ENCODE results near the gene EFHD1.
"Not testable (repeated sequence)": the region's sequence is repeated elsewhere in the genome, so short reads cannot be mapped to it uniquely, and the experiment has no call there.

The EFHD1 gene

DNA sequence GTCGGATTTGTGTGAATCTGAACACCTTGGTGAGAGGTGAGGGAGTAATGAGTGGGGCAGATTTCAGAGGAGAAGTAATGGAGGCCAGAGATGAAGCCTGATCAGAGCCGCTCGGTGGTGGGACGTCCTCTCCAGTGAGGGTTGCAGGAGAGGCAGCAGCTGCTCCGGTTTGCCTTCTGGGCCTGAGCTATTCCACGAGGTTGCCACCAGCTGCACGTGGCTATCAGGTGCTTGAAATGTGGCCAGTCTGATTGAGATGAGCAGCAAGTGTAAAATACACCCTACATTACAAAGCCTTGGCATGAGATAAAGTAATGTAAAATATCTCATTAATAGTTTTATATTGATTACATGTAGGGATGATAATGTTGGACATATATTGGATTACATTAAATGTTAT, 10.8 kb upstream of the EFHD1 start:
- DNase-seq = no peak

DNA sequence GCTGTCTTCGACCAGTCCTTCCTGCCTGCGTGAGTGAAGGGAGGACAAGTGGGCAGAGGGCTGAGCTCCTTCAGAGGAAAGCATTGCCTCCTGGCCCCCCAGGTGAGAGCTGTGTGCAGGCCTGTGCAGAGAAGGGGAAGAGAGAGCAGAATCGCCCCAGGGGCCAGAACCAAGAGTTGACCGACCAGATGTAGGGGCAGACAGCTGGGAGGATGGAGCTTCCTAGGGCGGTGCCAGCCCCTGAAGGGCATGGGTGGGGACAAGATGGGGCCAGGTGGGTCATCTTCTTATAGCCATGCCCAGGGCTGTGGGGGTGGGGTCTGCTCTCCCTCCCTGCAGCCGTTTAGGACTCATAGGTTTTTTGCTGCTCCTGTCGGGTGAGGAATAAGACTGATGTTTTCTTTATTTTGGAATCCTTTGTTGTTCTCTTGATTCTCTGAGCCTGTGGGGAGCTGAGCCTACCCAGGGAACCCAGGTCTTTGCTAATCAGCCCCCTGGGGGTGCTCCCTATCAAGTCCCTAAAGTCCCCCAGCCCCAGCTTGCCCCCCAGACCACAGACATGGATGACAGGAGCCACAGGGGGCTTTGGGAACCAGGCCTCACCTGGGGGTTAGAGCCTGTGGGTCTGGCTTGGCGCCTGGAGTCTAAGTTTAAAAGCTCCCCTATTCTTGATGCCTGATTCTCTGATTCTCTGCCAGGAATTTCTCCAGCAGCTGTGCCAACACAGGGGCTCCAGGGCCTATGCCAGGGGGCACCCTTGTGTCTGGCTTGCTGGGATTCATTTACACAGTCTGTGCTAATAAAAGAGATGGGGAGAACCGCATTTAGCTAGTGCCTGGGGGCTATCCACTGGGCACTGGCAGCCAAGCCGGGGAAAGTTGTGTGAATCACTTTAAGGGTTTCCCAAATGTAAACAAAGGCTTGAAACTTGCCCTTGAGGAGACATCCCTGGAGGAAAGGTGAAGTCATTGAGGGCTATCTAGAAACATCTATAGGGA, 9.3 kb upstream of the EFHD1 start:
- DNase-seq = no peak

DNA sequence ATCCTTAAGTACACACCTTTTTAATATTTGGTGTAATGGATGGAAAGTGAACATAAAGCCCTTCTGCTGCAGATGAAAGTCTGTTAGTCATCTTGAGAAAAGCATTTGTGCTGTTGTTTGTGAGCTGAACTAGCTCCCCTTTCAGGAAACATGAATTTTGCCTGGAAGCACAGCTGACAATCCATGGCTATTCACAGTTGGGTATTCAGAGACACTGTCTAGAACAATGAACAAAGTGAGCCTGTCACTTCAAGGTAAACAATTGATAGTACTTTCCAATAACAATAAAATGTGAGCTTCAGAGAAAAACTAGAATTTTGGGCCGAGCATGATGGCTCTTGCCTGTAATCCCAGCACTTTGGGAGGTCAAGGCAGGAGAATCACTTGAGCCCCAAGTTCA, 6.8 kb upstream of the EFHD1 start:
- DNase-seq = no peak

DNA sequence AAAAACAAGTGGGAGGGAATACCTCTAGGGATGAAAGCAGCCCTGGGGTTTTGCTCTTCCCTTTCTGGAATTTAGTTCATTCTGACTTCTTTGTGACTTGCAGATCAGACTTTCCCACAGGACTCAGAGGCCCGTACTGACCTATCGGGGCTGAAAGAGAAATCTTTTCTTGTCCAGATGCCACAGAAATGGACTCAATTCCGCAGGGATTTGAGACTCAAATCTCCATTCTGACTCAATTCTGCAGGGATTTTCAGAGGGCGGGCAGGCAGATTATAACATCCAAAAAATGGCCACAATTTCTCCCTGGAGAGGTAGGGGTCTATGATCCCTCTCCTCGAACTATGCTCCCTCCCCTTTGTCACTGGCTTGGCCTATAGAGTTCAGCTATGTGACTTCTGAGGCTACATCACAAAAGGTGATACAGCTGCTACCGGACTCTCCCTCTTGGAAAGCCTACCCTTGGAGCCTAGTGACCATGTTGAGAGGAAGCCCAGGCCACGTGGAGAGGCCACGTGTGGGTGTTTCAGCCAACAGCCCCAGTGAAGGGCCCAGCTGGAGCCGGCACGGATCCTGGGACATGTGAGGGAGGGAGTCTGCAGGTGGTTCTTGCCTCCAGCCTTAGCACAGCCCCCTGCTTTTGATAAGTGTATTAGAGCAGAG, 4.8 kb upstream of the EFHD1 start:
- no peak for DNase-seq

GRCh38 chr2:232629129-232629475, 4.3 kb upstream of the EFHD1 start:
- DNase-seq = no peak

- no peak for DNase-seq
These were observed 1.0 kb upstream of the EFHD1 start for GRCh38 chr2:232632229-232632903.

DNA sequence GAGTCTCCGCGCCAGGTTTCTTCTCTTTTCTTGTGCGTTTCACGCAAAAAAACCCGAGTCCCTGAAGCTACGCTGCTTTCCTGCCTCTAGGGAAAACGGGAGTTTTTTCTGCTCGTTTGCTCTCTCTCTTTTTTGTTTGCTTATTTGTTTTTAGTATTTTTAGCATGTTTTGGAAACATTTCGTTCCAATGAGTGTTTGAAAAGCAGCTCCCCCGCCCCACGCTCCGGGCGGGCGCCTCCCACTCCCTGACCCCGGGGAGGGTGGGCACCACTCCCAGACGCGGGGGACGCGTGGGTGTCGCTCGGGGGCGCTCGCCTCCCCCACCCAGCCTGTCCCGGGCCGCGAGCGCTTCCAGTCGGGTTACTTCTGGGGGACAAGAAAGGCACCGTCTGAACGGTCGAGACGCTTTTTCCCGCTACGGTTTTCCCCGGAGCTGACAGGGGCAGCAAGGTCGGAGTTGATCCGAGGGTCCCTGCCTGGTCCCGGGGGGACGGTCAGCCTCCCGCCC, 446 bp upstream of the EFHD1 start:
- no peak for DNase-seq

DNA sequence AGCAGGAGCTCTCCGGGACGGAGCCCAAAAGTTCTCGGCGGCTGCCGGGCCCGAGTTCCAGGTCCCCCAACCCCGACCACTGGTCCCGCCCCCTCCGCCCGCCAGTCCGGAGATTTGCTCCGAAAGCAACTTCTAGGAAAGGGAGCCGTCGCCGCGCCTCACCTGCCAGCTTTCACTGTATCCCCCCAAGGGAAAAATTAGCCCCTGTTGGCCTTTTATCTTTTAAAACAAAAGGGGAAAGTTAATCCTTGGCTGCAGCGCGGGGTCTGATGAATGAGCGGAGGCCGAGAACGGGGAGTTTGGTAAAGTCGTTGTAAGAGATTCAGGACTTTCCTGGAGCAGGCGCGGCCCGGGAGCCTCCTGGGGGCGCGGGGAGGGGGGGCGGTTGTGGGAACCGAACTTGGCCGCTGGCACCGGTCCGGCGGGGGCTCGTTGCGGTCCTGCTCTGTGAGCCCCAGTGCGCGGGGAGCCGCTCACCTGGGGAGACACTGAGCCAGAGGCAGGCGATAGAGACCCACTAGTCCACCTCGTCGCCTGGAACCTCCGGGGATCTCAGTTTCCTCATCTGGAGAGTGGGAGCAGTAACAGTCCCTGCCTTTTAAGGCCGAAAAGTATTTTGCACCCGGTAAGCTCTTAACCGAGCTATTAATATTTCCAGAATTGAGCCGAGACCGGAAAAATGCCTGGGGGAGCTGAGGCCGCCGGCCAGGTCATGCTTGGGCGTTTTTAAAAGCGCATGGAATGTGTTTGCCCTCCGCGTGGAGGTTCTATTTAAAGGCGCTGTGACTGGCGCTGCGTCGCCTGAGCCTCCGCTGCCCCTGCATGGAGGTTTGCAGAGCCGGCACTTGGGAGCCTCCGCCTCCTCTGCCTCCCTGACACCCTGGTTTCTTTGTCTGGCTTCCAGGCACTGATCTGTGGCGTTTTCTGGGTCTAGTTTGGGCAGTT, 1.1 kb downstream of the EFHD1 start:
- no peak for DNase-seq

DNA sequence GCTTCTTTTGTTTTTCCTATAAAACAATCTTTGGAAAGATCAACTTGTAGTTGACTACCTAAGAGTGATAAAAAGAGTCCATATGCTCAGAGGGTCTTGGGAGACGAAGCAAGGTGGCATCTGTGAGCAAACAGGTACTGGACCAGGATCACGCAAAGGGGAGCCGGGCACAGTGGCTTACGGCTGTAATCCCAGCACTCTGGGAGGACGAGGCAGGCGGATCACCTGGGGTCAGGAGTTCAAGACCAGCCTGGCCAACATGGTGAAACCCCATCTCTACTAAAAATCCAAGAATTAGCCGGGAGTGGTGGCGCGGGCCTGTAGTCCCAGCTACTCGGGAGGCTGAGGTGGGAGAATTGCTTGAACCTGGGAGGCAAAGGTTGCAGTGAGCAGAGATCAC, 2.0 kb downstream of the EFHD1 start:
- not testable (repeated sequence) for DNase-seq

DNA sequence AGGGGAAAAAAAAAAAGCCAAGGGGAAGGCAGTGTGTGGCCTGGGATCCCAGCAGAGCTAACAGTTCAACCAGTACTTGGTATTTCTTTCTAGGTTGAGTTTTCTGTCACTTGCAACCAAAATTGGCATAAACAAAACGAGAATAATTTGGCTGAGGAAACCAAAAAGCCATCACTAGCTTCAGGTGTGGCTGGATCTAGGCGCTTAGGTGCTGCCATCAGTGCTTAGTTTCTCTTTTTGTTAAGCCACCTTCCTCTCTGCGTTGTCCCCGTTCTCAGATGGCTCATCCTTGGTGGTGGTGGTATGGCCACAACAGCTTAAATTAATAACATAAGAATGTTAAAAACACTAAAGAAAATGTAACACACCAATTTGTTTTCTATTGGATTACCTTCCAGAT, 2.4 kb downstream of the EFHD1 start:
- no peak for DNase-seq

- DNase-seq = no peak
These were observed 3.5 kb downstream of the EFHD1 start for GRCh38 chr2:232636788-232637420.

DNA sequence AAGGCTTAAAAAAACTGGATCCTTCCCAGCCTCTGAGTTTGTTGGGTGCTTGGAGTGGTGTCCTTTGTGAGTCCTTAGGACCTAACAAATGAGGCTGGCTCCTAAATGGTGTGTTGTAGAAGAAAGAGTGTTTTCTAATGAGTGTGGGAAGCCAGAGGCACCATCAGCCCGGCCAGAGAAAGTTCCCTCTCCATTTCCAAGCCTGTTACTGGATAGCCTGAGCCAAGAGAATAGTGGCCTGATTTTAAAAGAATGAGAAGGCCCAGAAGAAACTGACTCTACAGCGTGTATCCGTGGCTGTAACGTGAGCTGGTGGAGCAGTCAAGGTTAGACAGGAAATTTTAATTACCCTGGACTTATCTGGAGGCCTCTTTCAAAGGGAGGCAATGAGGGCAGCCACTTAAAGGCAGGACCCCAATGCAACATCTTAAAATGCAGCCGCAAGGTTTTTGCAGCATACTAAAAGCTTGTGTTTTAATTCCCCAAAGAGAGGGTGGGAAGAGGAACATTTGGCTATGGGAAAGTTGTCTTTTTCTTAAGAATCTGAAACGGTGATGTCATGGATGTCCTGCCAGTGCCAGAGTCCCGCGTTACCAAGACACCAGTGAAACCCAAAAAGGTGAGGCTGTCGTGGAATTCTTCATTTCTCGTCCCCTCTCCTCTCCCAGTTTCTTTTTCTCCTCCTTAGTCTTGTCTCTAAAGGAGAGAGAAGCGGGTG, 4.6 kb downstream of the EFHD1 start:
- no peak for DNase-seq

DNA sequence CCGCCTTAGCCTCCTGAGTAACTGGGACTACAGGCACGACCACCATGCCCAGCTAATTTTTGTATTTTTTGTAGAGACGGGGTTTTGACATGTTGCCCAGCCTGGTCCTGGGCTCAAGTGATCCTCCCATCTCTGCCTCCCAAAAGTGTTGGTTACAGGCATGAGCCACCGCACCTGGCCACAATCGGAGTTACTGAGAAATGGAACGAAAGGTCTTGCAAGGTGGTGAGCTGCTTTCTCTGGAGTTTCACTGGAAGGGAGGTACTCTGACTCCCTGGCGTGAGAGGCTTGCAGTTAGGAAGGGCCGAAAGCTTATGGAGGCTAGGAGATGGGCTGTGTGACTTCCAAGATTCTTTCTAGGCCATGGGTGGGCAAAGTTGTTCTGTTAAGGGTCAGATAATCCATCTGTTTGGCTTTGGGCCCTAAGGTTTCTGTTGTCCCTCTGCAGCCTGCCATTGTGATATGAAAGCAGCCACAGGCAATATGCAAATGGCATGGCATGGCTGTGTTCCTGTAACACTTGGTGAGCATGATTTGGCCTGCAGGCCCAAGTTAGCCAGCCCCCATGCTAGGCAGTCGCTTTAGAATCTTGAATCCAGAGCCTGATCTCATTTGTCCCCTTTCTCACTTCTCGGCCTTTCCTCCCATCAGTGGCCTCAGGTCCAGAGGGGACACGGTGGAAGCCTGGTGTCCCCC, 7.9 kb downstream of the EFHD1 start:
- DNase-seq = no peak

GRCh38 chr2:232643147-232643425, 9.7 kb downstream of the EFHD1 start:
- DNase-seq = no peak

DNA sequence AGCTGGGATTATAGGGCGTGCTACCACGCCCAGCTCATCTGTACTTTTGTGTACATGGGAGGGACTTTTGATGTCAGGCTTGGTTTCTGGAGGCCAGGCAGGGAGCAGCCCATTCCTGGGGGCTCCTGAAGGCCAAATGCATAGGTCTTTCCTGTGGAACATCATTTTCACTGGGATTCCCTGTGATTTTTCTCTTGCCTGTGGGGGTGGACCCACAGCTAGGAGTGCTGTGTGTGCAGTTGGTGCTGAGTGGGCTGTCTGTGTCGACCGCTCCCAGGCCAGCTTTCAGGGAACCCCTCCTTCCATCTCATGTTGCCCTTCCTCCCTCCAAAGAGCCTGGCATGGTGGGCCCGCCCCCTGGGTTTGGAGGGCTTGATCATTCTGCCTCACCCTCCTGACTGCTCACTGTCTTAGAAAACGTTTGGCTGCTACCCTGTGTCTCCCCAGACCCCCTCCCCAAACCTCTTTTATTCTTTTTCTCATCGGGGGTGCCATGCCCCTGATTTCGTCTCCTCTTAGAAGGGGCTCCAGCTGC, 10.5 kb downstream of the EFHD1 start:
- no peak for DNase-seq

- DNase-seq = no peak
These were observed 11.7 kb downstream of the EFHD1 start for GRCh38 chr2:232645061-232645460.

- no peak for DNase-seq
These were observed 13.3 kb downstream of the EFHD1 start for GRCh38 chr2:232646726-232647125.

DNA sequence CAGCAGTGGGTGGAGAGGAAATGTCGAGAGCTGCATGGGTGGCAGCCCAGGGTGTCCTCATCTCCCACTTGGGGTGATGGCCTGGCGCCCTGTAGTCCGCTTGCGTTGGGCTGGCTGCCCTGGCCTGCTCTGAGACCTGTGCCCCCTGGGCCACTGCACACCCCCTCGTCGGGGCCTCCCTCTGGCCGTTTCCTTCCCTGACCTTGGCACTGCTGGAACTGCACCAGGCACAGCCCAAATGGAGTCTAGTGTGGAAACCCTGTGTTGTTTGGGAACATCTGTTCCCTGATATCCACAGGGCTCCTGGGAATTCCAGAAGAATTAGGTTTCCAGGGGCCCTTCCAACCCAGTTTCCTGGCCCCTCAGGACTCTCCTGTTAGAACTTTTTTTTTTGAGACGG, 13.9 kb downstream of the EFHD1 start:
- DNase-seq = no peak

DNA sequence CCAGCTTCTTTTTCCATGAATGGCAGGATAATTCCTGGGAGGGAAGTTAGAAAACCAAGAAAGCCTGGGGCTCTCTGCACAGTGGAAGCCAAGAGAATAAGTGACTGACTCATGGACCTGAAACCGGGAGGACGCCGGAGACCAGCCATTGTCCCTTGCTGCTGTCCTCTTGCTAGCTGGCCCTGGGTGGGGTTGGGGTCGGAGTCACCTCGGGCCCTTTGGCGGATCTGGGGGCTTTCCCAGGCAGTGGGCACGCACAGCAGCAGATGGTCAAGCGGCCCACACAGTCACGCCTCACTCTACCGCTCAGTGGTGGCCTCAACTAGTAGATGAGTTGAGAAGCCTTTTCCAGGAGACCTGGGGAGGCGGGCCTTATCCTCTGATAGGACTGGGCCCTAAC, 15.6 kb downstream of the EFHD1 start:
- DNase-seq = no peak

GRCh38 chr2:232652505-232652851, 19.1 kb downstream of the EFHD1 start:
- no peak for DNase-seq

DNA sequence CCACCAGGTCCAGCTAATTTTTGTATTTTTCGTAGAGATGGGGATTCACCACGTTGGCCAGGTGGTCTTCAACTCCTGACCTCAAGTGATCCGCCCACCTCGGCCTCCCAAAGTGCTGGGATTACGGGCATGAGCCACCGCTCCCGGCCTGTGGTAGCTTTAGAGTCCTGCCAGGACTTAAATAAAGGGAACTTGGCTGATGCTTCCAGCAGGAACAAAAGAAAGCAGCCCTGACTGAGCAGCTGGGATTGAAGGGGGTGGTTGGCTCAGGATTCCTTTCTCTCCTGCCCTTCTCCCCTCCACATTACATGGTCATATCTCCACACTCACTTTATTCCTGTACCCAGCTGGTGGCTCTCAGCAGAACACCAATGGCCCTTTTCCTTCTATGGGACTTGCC, 20.0 kb downstream of the EFHD1 start:
- no peak for DNase-seq
